Esophagus squamous epithelium (tissue), 4 donors: ENCODE data around the gene C17orf67.

Experiments
- CTCF ChIP-seq, 6 experiments: fragments of 450-650 bp in 4 of 6; fragments of 200-600 bp in 2 of 6; sonication (generic) in 2 of 6; IDR thresholded peaks; one replicate each; pipeline ENCODE4 v1.5.1; 2016 to 2019; ENCODE audit warnings: antibody characterized with exemption in 6 of 6, mild to moderate bottlenecking in 4 of 6, moderate library complexity in 4 of 6
- POLR2A ChIP-seq, 4 donors: fragments of 450-650 bp; IDR thresholded peaks; one replicate each; pipeline ENCODE4 v1.6.1; 2017; ENCODE audit warnings: antibody characterized with exemption in 4 of 4, mild to moderate bottlenecking in 4 of 4, moderate library complexity in 3 of 4

- TF ChIP-seq CTCF (IDR thresholded peaks at IDR 0.05) (no peak), POLR2A (IDR thresholded peaks at IDR 0.05) (no peak)
Observed at GRCh38 chr17:56779322-56779721, 54.4 kb downstream of the C17orf67 start.
